GM12878 (cell line): ENCODE measurements around the gene FBXW7. TPM values are rescaled to one million over a fixed set of nuclear protein-coding genes. Genes with fewer than 3 reads are reported as not detected.

Source experiments
- ATAC-seq: fragments of 200-7000 bp; cut with Tn5 transposase; 3 replicates; pipeline ENCODE4 v1.9.1; 2020; ENCODE audit warnings: mild to moderate bottlenecking, moderate library complexity
- BruUV-seq: library from RNA; stranded (reverse); fragments of 400-500 nt; replicated peaks from 2 replicates; lab custom pipeline; 2021; lab: Mats Ljungman, UMichigan
- CTCF ChIA-PET: fragments of 300-600 bp; sonication (Branson Sonifier 250); formaldehyde crosslinking; extraction: SDS; loops from one replicate; lab custom pipeline; 2021; ENCODE audit warnings: inconsistent platforms; lab: Yijun Ruan, JAX
- POLR2A ChIA-PET: fragments of 350-600 bp; formaldehyde crosslinking; extraction: SDS; loops from one replicate; lab custom pipeline; 2021; ENCODE audit warnings: inconsistent platforms; lab: Charles Lee
- RAD21 ChIA-PET: fragments of 300-600 bp; sonication (Branson Sonifier 250); formaldehyde crosslinking; loops from one replicate; lab custom pipeline; 2023; ENCODE audit warnings: antibody characterized with exemption; ENCODE audit not compliant: unreplicated experiment; lab: Charles Lee
- SMC1A ChIA-PET: fragments of 300-600 bp; sonication (Branson Sonifier 250); formaldehyde crosslinking; loops from one replicate; lab custom pipeline; 2023; ENCODE audit not compliant: unreplicated experiment, uncharacterized antibody; lab: Charles Lee
- DNase-seq: peaks from one replicate; pipeline ENCODE4 v3.0.0-alpha.2; 2011; ENCODE audit warnings: low read depth, low spot score
- FAIRE-seq: peaks from 3 replicates; lab custom pipeline; 2011; peaks lifted over from hg19 to GRCh38; lab: Jason Lieb, UNC
- H2AFZ ChIP-seq: 2 replicates; pipeline ENCODE4 v1.6.0; 2011; ENCODE audit warnings: low read depth, low read length, control low read depth; ENCODE audit not compliant: control insufficient read depth
- H3K27ac ChIP-seq: 2 replicates; pipeline ENCODE4 v1.5.1; 2011; ENCODE audit warnings: control low read depth; ENCODE audit not compliant: control insufficient read depth, insufficient read depth
- H3K27me3 ChIP-seq, 2 experiments: replicated peaks in 1 of 2; 2 replicates each; pipeline versions ENCODE4 v1.6.0 to v1.6.1; 2011; ENCODE audit warnings: low read length in 1 of 2; ENCODE audit not compliant: control insufficient read depth in 2 of 2, insufficient read depth in 2 of 2
- H3K36me3 ChIP-seq, 2 experiments: 2 replicates each; pipeline ENCODE4 v1.5.1; 2011; ENCODE audit warnings: low read length in 1 of 2; ENCODE audit not compliant: control insufficient read depth in 2 of 2, insufficient read depth in 2 of 2
- H3K4me1 ChIP-seq: 2 replicates; pipeline ENCODE4 v1.6.1; 2011; ENCODE audit warnings: mild to moderate bottlenecking, low read length, moderate library complexity, mixed read lengths; ENCODE audit not compliant: control insufficient read depth, insufficient read depth
- H3K4me2 ChIP-seq: 2 replicates; pipeline ENCODE4 v1.6.0; 2011; ENCODE audit warnings: control low read depth; ENCODE audit not compliant: control insufficient read depth, insufficient read depth
- H3K4me3 ChIP-seq: fragments of 200-600 bp; sonication (generic); 2 replicates; pipeline ENCODE4 v1.5.1; 2016
- H3K79me2 ChIP-seq: 2 replicates; pipeline ENCODE4 v1.6.0; 2011; ENCODE audit warnings: low read length; ENCODE audit not compliant: control insufficient read depth, insufficient read depth
- H3K9ac ChIP-seq: 2 replicates; pipeline ENCODE4 v1.8.0; 2011; ENCODE audit warnings: low read length, control low read depth, mixed read lengths; ENCODE audit not compliant: control insufficient read depth, insufficient read depth
- H3K9me3 ChIP-seq: replicated peaks from 3 replicates; pipeline ENCODE4 v1.5.1; 2011; ENCODE audit warnings: mild to moderate bottlenecking, low read length; ENCODE audit not compliant: control insufficient read depth, insufficient read depth
- H4K20me1 ChIP-seq: 2 replicates; pipeline ENCODE4 v1.6.0; 2011; ENCODE audit not compliant: control insufficient read depth, insufficient read depth
- IRF3 ChIP-seq: fragments of 450-650 bp; IDR thresholded peaks from 2 replicates; pipeline ENCODE4 v1.6.1; 2014; ENCODE audit warnings: mild to moderate bottlenecking
- KAT2A ChIP-seq: conservative IDR thresholded peaks from 2 replicates; pipeline ENCODE4 v1.6.1; 2011; ENCODE audit warnings: low read depth, low read length; ENCODE audit not compliant: control insufficient read depth
- KDM1A ChIP-seq: fragments of 200-600 bp; sonication (generic); IDR thresholded peaks from 2 replicates; pipeline ENCODE4 v1.6.1; 2016; ENCODE audit warnings: borderline replicate concordance
- NR2C2 ChIP-seq: IDR thresholded peaks from 2 replicates; pipeline ENCODE4 v1.6.1; 2011; ENCODE audit warnings: borderline replicate concordance, low read depth; ENCODE audit not compliant: control insufficient read depth, insufficient read length
- ZNF207 ChIP-seq: fragments of 450-650 bp; IDR thresholded peaks from 2 replicates; pipeline ENCODE4 v1.6.1; 2014; ENCODE audit warnings: antibody characterized with exemption, mild to moderate bottlenecking, borderline replicate concordance
- ZSCAN29 ChIP-seq: fragments of 450-650 bp; IDR thresholded peaks from 2 replicates; pipeline ENCODE4 v1.6.1; 2017; ENCODE audit warnings: mild to moderate bottlenecking, moderate library complexity
- WGBS: methylation state at CpG from one replicate; pipeline ENCODE4 v1.1.6; 2016; ENCODE audit warnings: low lambda C conversion rate; ENCODE audit not compliant: insufficient replicate concordance, insufficient coverage; ENCODE audit errors: missing lambda C conversion rate; 5-methylcytosine and 5-hydroxymethylcytosine counted together
- in situ Hi-C: fragments of 300-500 bp; cut with MboI; formaldehyde crosslinking; loops from 9 replicates; pipeline ENCODE4 v1.14.3; 2018; ENCODE audit warnings: mixed read lengths
- intact Hi-C: fragments of 100-400 bp; cut with micrococcal nuclease; formaldehyde crosslinking; loops from one replicate; pipeline ENCODE4 v1.14.2; 2022; ENCODE audit not compliant: unreplicated experiment
- polyA plus RNA-seq, 11 experiments: library from polyadenylated mRNA; depleted of rRNA in 4 of 11; unstranded in 6 of 11; stranded (reverse) in 5 of 11; fragments of >200 nt; fragmentation: Nextera tagmentation in 4 of 11; fragmentation: Illumina TruSeq in 1 of 11; extraction: Ambion mirVana in 4 of 11; extraction: Trizol in 1 of 11; gene quantifications; 1 replicate in 1 of 11; 2 replicates in 10 of 11; pipeline versions ENCODE4 v1.2.1 to v1.2.3, GENCODE V29; 2011 to 2016; ENCODE audit warnings: inconsistent platforms in 2 of 11, missing spikeins in 2 of 11, low read depth in 1 of 11
- total RNA-seq, 4 experiments: library from RNA; depleted of rRNA in 3 of 4; stranded (reverse); fragments of >200 nt in 3 of 4; fragmentation: Illumina TruSeq in 1 of 4; extraction: Trizol in 1 of 4; gene quantifications; 2 replicates each; pipeline versions ENCODE4 v1.2.1 to v1.2.3, GENCODE V29; 2013 to 2021

Gene FBXW7
- total and polyA plus RNA-seq, 10 of the 15 experiments (the other 5 are each of a cell fraction or from before 2014, with no cell fraction given): 35.8 to 118 (median 47.2) TPM

- ChIA-PET SMC1A (interaction anchor here (0.6 to 5.5 kb wide), 12 partner anchors 10 to 541 kb away, joined by 3 to 43 read pairs (median 3); no protein-coding TSS in a partner anchor), CTCF (interaction anchor here (0.8 to 1.6 kb wide), 2 partner anchors 9 to 58 kb away, joined by 3 read pairs; no protein-coding TSS in a partner anchor), POLR2A (no interaction called here), RAD21 (interaction anchor here (1.0 to 4.4 kb wide), 3 partner anchors 26 to 46 kb away, joined by 3 to 28 read pairs (median 3); no protein-coding TSS in a partner anchor)
- H4K20me1 ChIP-seq: no peaks in the 10 kb centered on the region
- FAIRE-seq (no peak), DNase-seq (no peak), ATAC-seq (no peak)
- H2AFZ ChIP-seq: no peak overlapping the region
- H3K9me3 ChIP-seq: no peaks in the 10 kb centered on the region
- no peaks in the 10 kb centered on the region for H3K27me3 ChIP-seq
- BruUV-seq: no TSS peak
- H3K4me1 ChIP-seq: no peaks in the 10 kb centered on the region
- whole genome bisulfite sequencing: 38% methylated on average over 1 of the region's 1 CpG
- no peak overlapping the region for H3K27ac ChIP-seq
- TF ChIP-seq KDM1A (no peak), IRF3 (no peak), ZNF207 (no peak), ZSCAN29 (no peak), KAT2A (no peak), NR2C2 (no peak)
- no peak overlapping the region for H3K4me3 ChIP-seq
- no peak overlapping the region for H3K4me2 ChIP-seq
- H3K9ac ChIP-seq: no peak overlapping the region
- no peaks in the 10 kb centered on the region for H3K79me2 ChIP-seq
- intact Hi-C loops: loop anchor here (10.0 kb wide), 1 partner anchor 242 kb away; no protein-coding TSS in a partner anchor
- in situ Hi-C loops: no loop called here
- no peaks in the 10 kb centered on the region for H3K36me3 ChIP-seq
Observed at GRCh38 chr4:152306541-152306940, 229.4 kb downstream of the FBXW7 start.
